C4-2B (cell line): ENCODE data around the gene DYNLT2.
A peak's percentile ranks its signal among the peaks of the same experiment; 100 is the strongest.

ENCODE experiments used
- ZFX ChIP-seq: fragments of 450-650 bp; IDR thresholded peaks from 2 replicates; pipeline ENCODE4 v1.6.1; 2017
- TF ChIP-seq, protein P1 (sequence below): fragments of 450-650 bp; conservative IDR thresholded peaks from 2 replicates; pipeline ENCODE4 v1.5.1; 2017; ENCODE audit warnings: mild to moderate bottlenecking

DNA sequence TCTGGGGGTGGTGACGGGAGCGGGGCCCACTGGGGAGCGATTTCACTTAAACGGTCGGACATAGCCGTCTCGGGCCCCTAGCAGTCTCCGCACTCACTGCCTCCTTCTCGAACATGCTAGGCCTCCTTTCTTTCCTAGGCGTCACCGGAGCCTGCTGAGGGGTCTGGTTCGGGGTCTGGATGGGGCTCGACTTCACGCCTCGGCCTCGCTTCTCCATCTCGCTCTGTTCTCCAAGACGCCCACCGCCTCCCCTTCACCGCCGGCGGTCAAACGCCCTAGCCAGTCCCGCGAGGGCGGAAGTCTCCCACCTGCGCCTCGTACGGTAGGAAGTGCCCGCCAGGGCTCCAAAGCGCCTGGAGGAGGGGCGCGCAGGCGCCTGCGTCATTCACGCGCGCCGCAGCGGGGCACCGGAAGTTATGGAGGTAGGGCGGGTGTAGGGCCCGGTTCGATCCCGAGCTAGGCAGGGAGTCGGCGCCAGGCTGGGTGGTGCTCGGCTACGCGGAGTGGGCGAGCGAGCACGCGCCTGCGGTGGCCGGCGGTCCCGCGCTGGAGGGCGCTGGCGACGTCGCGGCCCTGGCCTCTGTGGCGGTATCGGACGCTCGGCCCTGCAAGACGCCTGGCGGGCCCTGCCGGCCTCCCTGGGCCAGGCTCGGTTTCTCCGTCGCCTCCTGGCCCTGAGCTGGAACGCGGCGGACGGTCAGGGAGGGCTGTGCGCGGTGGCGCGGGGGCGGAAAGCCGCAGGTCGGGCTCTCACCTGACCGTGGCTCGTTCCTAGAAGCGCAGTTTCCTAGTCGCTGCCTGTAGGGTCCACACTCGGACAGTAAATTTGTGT lies at the start of gene DYNLT2, which contains the start of gene ERMARD:
- TF ChIP-seq, protein P1, sequence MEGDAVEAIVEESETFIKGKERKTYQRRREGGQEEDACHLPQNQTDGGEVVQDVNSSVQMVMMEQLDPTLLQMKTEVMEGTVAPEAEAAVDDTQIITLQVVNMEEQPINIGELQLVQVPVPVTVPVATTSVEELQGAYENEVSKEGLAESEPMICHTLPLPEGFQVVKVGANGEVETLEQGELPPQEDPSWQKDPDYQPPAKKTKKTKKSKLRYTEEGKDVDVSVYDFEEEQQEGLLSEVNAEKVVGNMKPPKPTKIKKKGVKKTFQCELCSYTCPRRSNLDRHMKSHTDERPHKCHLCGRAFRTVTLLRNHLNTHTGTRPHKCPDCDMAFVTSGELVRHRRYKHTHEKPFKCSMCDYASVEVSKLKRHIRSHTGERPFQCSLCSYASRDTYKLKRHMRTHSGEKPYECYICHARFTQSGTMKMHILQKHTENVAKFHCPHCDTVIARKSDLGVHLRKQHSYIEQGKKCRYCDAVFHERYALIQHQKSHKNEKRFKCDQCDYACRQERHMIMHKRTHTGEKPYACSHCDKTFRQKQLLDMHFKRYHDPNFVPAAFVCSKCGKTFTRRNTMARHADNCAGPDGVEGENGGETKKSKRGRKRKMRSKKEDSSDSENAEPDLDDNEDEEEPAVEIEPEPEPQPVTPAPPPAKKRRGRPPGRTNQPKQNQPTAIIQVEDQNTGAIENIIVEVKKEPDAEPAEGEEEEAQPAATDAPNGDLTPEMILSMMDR: no peak; the same call in 1 of the 2 replicates
- TF ChIP-seq ZFX: peak; percentile 98
